Activated CD8-positive, alpha-beta memory T cell treated with anti-CD3 and anti-CD28 coated beads for 1 hour (primary cell): Measurements from ENCODE around the gene CITED1.

Source experiments
- DNase-seq, 2 donors: peaks; one replicate each; pipeline ENCODE4 v3.0.0-alpha.2; 2020; ENCODE audit warnings: low read depth in 1 of 2; ENCODE audit errors: extremely low read depth in 1 of 2

Gene CITED1

DNA sequence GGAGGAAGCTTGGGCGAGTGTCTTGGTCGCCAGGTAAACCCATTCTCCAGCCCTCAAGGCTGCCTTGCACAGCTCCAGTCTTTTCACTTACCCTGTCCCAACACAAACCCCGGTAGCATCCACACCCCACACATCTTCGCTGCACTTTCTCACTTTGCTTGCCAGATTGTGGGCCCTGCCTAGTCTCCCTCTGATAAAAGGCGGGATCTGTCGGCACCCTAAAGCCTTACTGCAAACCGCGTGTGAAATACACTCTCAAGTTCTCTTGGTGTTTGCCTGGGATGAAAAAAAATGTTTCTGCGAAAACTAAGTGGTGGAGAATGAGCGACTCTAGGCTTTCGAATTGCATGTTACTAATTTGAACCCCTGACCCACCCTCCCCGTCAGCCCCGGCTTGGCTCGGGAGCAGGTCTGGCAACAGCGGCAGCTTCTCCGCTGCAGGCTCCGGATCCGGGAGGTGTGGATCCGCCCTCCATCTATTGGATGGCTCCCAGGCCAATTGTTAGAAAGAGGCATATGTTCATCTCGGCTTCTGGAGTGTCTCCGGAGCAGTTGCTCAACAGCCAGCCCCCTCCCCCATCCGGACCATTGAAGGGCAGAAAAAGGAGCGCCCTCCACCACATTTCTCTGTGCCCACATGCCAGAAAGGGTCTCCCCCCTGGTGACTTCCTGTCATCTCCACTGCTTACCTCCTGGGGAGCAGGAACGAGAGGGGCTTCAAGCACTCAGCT, 3.0 kb upstream of the CITED1 start:
- no peak for DNase-seq

DNA sequence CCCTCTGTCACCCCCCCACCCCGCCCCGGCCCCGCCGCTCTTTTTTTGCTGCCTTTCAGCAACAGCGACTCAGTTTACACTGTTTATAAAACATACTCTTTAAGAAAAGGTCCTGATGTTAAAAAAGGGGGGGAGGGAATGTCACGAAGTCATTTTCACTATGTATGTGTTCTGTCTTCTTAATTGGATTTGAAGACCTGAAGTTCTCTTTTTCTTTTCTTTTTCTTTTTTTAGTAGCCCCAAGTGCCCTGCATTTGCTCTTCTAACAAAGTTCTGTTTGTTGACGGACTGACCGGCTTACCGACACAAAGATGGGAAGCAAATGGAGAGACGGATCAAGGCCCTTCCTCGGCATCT, 2.5 kb upstream of the CITED1 start:
- DNase-seq, result no peak

DNA sequence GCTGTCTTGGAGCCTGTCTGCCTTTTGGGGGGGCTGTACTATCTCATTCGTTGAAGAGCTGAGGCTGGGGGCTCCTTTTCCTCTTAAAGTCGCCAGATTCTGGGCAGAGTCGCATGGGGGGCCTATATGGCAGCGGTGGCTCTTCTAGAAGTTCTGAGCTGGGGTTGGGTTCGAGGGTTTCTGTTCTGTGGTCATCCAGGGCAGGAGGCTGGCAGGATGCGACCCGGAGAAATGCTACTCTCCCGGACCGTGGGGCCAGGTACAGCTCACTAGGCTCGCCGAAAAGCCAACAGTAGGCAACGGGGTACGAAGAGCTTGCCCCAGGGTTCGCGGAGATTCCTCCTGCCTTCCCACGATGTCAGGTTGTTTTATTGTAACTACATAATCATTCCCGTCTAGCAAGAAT, 1.9 kb upstream of the CITED1 start:
- DNase-seq, result no peak

DNA sequence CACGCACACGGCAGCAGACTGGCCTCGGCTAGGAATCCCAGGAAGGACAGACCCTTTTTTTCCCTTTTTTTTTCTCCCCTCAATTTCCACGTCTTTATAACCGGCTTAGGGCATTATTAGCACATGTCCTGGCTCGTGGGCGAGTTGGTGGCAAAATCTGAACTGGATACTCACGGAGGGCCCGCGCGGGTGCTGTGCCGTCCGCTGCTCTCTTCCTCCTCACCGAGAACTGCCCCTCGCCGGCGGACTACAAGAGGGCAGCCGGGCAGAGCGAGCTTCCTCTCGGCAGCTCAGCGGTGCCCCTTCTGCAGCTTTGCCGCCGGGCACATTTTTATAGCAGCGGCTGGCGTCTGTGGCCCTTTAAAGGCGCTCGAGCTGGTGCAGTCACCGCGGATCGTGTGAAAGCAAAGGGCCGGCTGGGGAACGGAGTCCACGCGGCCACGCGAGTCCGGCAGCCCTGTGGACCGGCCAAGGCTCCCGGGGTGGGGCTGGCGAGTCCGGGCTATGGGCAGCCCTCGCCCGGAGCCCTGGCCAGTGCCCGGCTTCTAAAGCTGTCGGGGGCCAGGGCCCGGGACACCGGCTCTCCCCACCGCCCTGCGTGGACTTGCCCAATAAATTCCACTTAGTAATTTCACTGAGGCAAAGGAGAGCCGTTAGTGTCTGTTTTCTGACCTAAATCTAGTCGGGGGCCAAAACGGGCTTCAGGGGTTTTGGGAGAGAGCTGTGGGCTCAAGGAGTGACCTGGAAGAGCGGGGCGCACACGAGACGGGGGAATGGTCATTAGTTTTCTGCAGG, 1.3 kb upstream of the CITED1 start:
- no peak for DNase-seq

DNA sequence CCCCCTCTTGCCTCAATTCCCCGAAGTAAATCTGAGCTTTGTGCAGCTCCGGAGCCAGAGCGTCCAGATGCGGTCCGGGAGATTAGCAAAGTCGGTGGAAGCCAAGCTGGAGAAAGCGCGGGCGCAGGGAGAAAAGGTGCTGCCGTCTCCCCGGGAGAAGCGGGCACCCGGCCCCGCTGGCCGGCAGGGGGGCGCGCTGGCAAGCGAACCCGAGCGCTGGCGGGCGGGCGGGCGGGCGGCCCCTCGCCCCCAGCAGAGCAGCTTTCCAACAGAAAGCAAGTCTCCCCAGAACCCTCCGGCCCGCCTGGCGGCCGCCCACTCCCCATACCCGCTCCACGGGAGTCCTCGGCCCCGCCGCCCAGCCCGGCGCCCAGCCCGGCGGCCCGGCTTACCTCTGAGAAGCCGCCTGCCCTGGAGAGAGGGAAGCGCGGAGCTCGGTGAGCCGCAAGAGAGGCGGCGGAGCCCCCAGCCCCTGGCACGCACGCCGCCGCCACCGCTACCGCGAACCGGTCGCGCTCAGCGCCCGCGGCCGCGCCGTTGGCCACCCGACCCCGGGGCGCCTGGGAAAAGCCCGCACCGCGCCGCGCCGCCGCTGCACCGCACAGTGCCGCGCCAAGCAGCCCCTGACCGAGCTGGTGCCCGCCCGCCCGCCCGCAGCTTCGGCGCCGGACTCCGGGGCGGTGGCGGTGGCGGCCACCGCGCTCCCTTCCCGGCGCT, 529 bp upstream of the CITED1 start:
- no peak for DNase-seq

DNA sequence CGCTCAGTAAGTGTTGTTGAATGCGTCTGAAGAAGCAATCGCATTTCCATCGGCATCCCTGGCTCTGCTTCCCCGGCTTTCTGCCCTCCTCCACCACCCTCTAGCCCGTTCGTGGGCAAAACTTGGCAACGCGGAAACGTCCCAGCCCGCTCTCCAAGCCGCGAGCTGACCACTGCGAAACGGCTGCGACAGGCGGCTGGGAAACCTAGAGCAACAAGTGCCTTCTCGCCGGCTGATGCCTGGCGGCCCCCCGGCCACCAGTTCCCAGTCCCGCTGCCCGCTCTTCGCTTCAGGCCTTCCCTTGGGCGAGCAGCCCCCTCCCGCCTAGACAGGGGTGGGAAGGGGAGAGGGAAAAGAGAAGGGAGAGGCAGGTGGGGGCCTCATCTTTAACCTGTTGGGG, 837 bp downstream of the CITED1 start:
- DNase-seq, result no peak

DNA sequence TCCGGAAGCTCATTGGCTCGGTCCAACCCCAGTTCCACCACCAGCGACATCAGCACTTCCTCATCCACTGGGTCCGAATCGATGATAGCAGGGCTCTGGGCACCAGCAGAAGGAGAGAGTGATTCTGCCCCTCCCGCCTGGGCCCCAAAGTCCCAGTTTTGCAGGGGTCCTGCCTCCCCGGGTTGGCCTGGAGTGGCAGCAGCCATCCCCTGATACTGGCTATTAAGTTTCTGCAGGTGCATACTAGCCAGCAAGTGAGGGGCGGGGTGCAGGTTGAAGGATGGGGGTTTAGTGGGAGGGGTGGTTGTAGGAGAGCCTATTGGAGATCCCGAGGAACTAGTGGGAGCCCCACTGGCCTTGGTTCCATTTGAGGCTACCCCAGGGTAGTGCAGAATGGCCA, 3.9 kb downstream of the CITED1 start:
- no peak for DNase-seq

DNA sequence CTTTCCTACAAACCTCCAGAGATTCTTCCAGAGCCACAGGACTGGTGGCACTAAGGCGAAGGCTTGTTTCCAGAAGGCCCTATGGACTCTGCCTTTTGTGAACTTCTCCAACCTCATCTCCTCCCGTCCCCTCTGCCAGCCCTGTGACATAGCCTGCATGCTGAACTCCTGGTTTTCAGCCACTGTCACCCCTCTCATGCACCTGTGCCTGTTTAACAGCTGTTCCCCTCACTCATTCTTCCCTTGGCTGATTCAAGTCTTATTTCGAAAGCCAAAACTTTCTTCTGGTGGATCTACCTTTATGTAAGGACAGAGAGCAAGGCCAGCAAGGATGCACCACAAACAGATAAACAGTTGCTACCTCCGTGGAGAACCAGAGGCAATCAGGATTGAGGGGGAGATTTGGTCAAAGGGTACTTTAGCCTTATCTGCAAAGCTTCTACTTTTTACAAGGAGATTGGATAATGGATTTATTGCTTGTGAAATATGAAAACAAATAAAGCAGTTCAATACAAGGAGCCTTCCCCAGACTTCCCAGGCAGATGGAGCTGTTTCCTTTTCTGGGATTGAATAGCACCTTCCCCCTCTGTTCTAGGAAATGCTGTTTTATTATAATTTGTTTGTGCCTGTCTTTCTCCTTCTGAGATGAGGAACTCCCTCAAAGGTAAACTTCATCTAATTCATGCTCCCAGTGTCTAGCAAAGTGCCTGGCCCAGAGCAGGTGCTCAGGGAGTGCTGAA, 5.7 kb downstream of the CITED1 start:
- DNase-seq, result no peak

DNA sequence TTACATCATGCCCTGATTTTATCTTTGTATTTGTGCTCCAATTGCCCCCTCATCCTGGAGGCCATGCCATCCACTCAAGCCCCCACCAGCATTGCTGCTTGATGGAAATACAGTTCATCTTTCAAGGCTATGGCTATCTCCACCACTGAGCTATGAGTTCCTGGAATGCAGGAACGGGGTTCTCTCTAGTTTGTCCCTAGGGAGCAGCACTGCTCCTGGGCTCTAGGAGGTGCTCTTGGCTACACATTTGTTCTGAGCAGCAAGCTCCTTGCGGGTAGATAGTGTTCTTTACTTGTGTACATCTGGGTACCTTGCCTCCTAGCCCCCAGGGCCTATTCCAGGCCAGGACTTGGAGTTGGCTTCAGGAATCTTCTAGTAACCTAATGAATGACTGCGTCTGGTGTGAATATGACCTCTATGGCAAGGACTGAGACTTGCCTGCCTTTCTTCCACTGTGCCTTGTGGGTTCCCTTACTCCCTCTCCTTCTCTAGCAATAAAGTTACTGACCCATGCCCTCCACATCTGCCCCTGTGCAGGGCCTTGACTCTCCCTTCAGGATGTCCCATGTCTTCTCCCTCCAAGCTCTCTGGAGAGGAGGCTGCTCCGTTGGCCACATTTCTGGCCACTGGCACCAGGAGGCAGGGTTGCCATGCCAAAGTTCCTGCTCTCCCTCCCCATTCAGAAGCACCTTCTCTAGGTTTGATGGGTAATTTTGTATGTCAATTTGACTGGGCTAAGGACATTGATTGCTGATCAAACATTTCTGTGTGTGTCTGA, 7.6 kb downstream of the CITED1 start:
- DNase-seq, result no peak

DNA sequence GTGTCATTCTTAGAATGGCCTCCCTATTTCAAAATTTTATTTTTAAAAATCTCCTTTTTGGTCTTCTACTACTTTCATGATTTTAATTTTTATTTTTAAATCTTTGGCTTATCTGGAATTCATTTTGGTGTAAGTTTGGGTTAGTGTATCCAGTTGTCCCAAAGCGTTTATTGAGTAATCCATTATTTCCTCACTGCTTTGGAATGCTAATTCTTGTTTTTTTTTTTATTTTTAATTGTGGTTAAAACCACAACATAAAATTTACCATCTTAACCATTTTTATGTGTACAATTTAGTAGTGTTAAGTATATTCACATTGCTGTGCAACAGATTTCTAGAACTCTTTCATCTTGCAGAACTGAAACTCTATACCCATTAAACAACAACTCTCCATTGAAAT, 8.7 kb downstream of the CITED1 start:
- no peak for DNase-seq

DNA sequence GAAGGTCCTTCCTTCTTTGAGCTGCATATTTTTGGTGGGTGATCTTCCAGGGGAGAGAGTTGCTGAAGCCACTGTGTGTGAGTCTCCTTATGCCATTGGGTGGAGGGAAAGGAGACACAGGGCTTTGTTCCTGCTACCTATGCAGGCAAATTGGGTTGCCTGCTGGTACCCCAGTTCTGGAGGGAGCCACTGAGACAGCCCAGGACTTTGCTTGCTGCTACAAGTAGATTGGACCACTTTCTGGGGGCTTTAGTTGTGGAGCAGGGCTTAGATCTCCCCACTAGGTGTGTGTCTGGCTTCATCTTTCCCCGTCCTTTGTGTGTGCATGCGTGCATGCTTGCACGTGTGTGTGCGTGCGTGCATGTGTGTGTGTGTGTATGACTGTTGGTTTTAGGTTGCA, 10.0 kb downstream of the CITED1 start:
- DNase-seq, result no peak

DNA sequence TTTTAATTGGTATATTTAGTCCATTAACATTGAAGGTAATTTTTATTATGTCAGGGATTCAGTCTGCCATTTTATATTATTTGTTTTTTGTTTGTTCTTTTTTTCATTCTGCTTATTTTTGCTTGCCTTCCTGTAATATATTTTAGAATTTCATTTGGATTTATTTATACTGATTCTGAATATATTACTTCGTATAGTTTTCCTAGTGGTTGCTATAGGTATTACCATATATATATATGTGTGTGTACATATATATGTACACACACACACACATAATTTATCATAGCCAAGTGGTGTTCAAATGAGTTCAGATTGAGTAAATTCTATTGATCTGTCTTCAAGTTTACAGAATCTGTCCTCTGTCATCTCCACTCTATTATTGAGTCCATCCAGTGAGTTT, 11.2 kb downstream of the CITED1 start:
- no peak for DNase-seq

DNA sequence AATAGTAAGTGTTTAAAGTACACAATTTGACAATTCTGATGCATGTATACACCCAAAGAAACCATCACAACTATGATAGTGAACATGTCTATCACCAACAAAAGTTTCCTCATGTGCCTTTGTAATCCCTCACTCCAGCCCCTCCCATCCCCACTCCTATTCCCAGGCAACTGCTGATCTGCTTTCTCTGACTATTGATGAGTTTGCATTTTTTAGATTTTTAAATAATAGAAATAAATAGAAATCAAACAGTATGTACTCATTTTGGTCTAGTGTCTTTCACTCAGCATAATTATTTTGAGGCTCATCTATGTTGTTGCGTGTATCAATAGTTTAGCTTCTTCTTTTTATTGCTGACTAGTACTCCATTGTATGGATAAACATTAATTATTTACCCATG, 23.4 kb downstream of the CITED1 start:
- no peak for DNase-seq

DNA sequence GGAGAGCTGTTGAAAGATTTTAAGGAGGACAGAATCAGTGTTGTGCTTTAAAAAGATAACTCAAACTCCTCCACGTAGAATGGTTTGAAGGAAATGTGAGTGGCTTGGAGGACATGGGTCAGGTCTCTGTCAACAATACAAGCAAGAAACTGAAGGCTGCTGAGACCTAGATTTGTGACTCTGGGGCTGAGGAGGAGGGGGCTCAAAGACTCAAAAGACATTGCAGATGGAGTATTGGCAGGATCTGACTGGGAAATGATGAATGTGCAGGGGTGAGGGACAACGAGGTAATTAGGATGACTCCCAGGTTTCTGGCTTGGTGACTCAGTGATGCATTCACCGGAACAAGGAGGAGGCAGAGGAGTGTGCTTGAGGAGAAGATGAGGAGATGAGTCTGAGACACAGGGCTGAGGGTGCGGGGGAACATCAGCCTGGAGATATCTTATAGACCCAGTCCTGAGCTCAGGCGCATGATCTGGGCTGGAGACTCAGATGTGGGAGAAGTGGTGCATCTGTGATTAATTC, 25.3 kb downstream of the CITED1 start:
- DNase-seq, result no peak

DNA sequence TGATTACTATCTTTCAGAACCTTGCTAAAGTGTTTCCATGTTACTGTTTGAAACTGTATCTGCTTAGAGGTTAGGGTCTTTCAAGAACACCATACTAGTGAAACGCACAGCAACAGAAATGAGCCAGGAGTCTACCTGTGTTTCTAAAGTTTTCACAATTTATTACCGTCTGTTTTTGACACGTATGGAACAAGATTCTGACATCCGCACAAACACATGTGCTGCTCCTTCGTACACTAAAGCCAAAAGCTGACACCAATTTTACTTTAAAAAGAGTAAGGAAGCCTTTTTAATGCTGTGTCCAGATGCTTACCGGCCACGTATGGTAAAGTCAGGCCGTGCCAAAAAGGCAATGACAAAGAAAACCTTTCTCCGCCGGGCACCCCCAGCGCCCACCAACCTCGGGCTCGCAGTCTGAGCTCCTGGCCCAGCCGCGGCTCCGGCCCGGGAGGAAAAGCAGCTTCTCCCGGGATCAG, 29.2 kb downstream of the CITED1 start:
- DNase-seq, result no peak

DNA sequence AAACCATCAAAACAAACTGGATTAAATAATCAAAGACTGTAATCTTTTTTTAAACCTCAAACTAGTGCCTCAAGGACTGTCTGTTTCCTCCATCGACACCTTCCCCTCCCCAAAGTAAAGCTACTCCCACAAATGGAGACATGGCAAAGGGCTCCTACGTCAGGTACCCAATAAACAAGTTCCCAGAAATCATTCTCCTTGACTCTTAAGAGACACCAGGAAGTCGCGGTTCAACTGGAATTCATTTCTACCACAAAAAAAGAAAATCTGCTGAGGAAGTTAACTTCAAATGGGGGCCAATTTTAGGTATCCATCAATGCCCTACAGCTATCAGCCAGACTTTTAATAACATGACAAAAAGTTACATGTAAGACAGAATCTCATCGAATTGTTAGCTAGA, 31.2 kb downstream of the CITED1 start:
- DNase-seq, result no peak

DNA sequence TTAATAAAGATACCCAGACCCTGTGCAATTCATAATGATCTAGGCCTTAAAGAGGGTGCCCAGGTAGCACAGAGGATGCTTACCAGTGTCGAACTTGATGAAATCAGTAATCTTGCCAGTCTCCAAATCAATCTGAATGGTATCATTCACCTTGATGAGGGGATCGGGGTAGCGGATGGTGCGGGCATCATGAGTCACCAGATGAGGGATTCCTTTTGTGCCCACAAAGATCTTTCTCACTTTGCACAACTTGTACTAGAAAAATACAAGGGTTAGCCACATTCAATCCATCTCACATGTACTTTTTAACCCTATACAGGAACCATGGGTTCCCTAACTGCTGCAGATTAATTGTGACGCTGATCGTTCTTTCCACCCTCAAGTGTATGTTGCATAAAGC, 32.0 kb downstream of the CITED1 start:
- no peak for DNase-seq

DNA sequence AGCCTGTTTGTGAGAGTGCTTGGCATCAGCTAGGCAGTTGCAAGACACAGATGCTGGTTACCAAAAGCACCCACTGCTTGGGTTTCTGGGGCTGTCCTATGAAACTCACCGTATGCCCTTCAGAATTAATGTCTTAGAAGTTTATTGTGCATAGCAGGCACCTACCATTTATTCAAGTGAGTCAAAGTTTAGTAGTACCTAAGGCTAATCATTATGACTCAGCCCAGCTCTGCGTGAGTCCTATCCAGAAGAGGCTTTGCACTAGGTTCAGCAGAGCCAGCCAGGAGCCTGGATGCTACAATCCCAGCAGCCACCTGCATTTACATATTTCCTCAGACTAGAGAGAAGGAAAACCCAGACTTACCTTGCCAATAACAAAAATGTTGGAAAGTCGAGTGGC, 32.8 kb downstream of the CITED1 start:
- DNase-seq, result no peak

DNA sequence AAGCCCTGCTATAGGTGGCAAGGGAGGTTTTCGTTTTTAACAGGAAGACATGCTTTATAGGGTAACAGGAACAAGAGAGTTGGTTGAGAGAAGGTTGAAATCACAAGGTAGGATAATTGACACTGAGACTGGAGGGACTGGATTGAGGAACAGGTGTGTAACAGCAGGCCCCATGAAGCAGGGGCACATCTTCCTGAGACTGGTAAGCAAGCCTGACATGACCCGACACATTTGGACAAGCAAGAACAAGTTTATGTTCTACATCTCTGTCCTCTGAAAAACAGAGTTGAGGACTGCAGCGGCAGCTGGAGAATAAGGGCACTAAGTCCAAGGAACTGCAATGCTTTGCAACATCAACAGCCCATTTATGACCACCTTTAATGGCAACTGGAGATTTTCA, 33.9 kb downstream of the CITED1 start:
- no peak for DNase-seq

DNA sequence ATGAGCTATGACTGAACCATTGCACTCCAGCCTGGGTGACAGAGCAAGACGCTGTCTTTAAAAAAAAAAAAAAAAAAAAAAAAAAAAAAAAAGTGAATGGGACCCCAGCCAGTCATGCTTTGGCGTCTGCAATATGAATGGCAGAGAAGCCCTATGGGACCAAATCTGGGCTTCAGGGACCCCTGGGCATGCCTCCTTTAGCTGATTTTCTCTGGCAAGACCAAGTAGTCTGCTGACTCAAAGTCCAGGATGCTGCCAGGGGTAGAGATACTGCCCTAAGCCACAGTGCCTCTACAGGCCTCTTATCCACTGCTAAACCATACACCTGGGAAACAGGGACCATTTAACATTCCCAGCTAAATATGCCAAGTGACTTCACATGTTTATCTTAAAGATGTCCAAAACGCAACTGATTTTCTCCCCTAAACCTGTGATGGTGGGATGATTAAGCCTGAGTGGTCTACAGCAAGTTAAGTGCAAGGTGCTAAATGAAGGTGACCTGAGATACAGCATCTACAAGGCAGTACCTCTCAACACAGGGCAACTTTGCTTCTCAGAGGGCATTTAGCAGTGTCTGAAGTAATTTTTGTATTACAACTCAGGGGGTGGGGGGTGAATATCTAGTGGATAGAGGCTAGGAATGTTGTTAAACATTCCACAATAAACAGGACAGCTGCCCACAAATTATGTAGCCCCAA, 34.5 kb downstream of the CITED1 start:
- DNase-seq, result no peak
